ENCODE data around the gene ZNF45. TPM values are rescaled to one million over a fixed set of nuclear protein-coding genes. Genes with fewer than 3 reads are reported as not detected.

The ZNF45 gene
- total and polyA plus RNA-seq, 2 of the 4 experiments (the other 2 are of a cell fraction) = 7.6 to 18.1 TPM

- no peaks in the 10 kb centered on the region for H3K27me3 ChIP-seq (ENCODE audit: control insufficient read depth, insufficient read depth, low read length)
- peak within 1 kb of the TSS; percentile 79 for H2AK9ac ChIP-seq (replicated peaks; ENCODE audit: low read depth, low read length, poor library complexity)
- peak within 1 kb of the TSS; percentile 71; the same call in 1 of the 2 replicates for H3K23ac ChIP-seq (ENCODE audit: low read depth, low read length)
- ChIA-PET POLR2A (ENCODE audit: unreplicated experiment) (interaction anchor here (0.6 kb wide), 1 partner anchor 245 kb away, joined by 3 read pairs; no protein-coding TSS in a partner anchor), CTCF (no interaction called here)
- no peaks in the 10 kb centered on the region for H4K20me1 ChIP-seq (ENCODE audit: insufficient read depth, low read length)
- H2BK15ac ChIP-seq (ENCODE audit: low read depth, low read length) = no peak within 1 kb of the TSS
- H2BK120ac ChIP-seq (ENCODE audit: low read depth, low read length) = peak within 1 kb of the TSS; percentile 29; the same call in 1 of the 2 replicates
- peaks cover 6 to 27% of the 10 kb centered on the region in 2 experiments; a peak in 3 of 4 replicates for H3K79me1 ChIP-seq (ENCODE audit: low read depth in 1 of 2, low read length in 2 of 2)
- no peak within 1 kb of the TSS for H2BK20ac ChIP-seq (ENCODE audit: low read depth, low read length)
- H3K4ac ChIP-seq (ENCODE audit: low read depth, low read length) = peak within 1 kb of the TSS; percentile 80
- peak within 1 kb of the TSS; percentile 93 for H3K14ac ChIP-seq (replicated peaks; ENCODE audit: low read depth, low read length)
- H3K36me3 ChIP-seq (ENCODE audit: control insufficient read depth, insufficient read depth, low read length) = peaks cover 3% of the 10 kb centered on the region
- intact Hi-C loops (cut with micrococcal nuclease) (loop anchor here (1.0 kb wide), 1 partner anchor 49 kb away; the partner anchor contains the start of gene ZNF45), in situ Hi-C loops (cut with MboI; ENCODE audit: low sequenced_read_pairs) (no loop called here), dilution Hi-C loops (cut with HindIII; ENCODE audit: low sequenced_read_pairs, unreplicated experiment) (no loop called here)
- peak within 1 kb of the TSS; percentile 96 for H3K4me2 ChIP-seq (ENCODE audit: low read depth, low read length)
- H3K9ac ChIP-seq (ENCODE audit: low read depth, low read length) = peak within 1 kb of the TSS; percentile 67
- H3K9me3 ChIP-seq (ENCODE audit: control insufficient read depth, insufficient read depth, low read length) = peaks cover 2% of the 10 kb centered on the region; the same call in 1 of the 2 replicates
- H2AK5ac ChIP-seq (ENCODE audit: low read depth, low read length) = no peak within 1 kb of the TSS
- H3K27ac ChIP-seq (ENCODE audit: insufficient read depth, low read length) = peak within 1 kb of the TSS; percentile 62
- DNase-seq (peak; percentile 97), ATAC-seq (ENCODE audit: low read depth) (peak; percentile 95)
- peak within 1 kb of the TSS; percentile 71 for H4K5ac ChIP-seq (ENCODE audit: low read depth, low read length)
- H3K18ac ChIP-seq (ENCODE audit: low read depth, low read length) = peak within 1 kb of the TSS; percentile 28; the same call in 1 of the 2 replicates
- H3K56ac ChIP-seq (ENCODE audit: extremely low read depth, insufficient read depth, low read length) = no peak within 1 kb of the TSS
- H2BK5ac ChIP-seq (ENCODE audit: low read depth, low read length, poor library complexity, severe bottlenecking) = peak within 1 kb of the TSS; percentile 55
- WGBS, 2 experiments (ENCODE audit: extremely low coverage in 2 of 2, insufficient read length in 1 of 2) = 0% methylated on average over 5 of the region's 40 CpGs; no CpG with 5 or more reads in 1 of the 2 experiments
- H3K9me1 ChIP-seq (ENCODE audit: insufficient read depth, low read length) = no peaks in the 10 kb centered on the region
- peak within 1 kb of the TSS; percentile 4 to 94; a peak in 3 of 4 replicates for H4K8ac ChIP-seq (ENCODE audit: low read depth in 2 of 2, low read length in 2 of 2)
- H4K91ac ChIP-seq (ENCODE audit: insufficient read depth, low read depth, low read length) = peak within 1 kb of the TSS; percentile 77
- peak within 1 kb of the TSS; percentile 79 for H3K4me3 ChIP-seq (ENCODE audit: insufficient read depth, low read depth, low read length)
- peak within 1 kb of the TSS; percentile 96 for H2AFZ ChIP-seq (replicated peaks; ENCODE audit: low read length, poor library complexity)
- no peaks in the 10 kb centered on the region for H3K4me1 ChIP-seq (ENCODE audit: control insufficient read depth, insufficient read depth, low read length)
- no TSS peak for BruUV-seq (replicated peaks)
- TF ChIP-seq RCOR1 (IDR thresholded peaks at IDR 0.05; ENCODE audit: insufficient replicate concordance, low read length) = peak; percentile 14
- TF ChIP-seq CEBPB (IDR thresholded peaks at IDR 0.05; ENCODE audit: low read depth, low read length) = peak; percentile 82
- TF ChIP-seq FOS (IDR thresholded peaks at IDR 0.05; ENCODE audit: low read depth, low read length) = no peak
- no peak for TF ChIP-seq CHD1 (IDR thresholded peaks at IDR 0.05; ENCODE audit: low read depth, low read length)
- TF ChIP-seq MAZ (IDR thresholded peaks at IDR 0.05; ENCODE audit: borderline replicate concordance, low read depth, low read length) = peak; percentile 43; the same call in 1 of the 2 replicates
- TF ChIP-seq, protein P1, sequence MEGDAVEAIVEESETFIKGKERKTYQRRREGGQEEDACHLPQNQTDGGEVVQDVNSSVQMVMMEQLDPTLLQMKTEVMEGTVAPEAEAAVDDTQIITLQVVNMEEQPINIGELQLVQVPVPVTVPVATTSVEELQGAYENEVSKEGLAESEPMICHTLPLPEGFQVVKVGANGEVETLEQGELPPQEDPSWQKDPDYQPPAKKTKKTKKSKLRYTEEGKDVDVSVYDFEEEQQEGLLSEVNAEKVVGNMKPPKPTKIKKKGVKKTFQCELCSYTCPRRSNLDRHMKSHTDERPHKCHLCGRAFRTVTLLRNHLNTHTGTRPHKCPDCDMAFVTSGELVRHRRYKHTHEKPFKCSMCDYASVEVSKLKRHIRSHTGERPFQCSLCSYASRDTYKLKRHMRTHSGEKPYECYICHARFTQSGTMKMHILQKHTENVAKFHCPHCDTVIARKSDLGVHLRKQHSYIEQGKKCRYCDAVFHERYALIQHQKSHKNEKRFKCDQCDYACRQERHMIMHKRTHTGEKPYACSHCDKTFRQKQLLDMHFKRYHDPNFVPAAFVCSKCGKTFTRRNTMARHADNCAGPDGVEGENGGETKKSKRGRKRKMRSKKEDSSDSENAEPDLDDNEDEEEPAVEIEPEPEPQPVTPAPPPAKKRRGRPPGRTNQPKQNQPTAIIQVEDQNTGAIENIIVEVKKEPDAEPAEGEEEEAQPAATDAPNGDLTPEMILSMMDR (conservative IDR thresholded peaks at IDR 0.05; ENCODE audit: low read depth, low read length) = no peak
- TF ChIP-seq POLR2A (IDR thresholded peaks at IDR 0.05; ENCODE audit: low read depth, low read length) = no peak
- TF ChIP-seq BHLHE40 (IDR thresholded peaks at IDR 0.05; ENCODE audit: low read depth, low read length) = no peak
- TF ChIP-seq MAFK (IDR thresholded peaks at IDR 0.05; ENCODE audit: low read depth, low read length) = no peak
- no peak; the same call in 1 of the 2 replicates for TF ChIP-seq RAD21 (IDR thresholded peaks at IDR 0.05; ENCODE audit: low read length)
- no peak for TF ChIP-seq RFX5 (IDR thresholded peaks at IDR 0.05; ENCODE audit: low read depth, low read length)
- no peak for TF ChIP-seq NFE2L2 (IDR thresholded peaks at IDR 0.05; ENCODE audit: low read depth, low read length)
- no peak for TF ChIP-seq SMC3 (IDR thresholded peaks at IDR 0.05; ENCODE audit: low read depth, low read length)
- TF ChIP-seq MXI1 (IDR thresholded peaks at IDR 0.05; ENCODE audit: borderline replicate concordance, low read depth, low read length) = peak; percentile 73; the same call in 1 of the 2 replicates
- TF ChIP-seq, protein P2, sequence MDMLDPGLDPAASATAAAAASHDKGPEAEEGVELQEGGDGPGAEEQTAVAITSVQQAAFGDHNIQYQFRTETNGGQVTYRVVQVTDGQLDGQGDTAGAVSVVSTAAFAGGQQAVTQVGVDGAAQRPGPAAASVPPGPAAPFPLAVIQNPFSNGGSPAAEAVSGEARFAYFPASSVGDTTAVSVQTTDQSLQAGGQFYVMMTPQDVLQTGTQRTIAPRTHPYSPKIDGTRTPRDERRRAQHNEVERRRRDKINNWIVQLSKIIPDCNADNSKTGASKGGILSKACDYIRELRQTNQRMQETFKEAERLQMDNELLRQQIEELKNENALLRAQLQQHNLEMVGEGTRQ (IDR thresholded peaks at IDR 0.05; ENCODE audit: low read depth, low read length) = peak; percentile 15; the same call in 1 of the 2 replicates
These were observed 49.0 kb upstream of the ZNF45 start, which contains the start of gene ZNF155 for GRCh38 chr19:43983912-43984686. Gene ZNF155 (plus strand): TSS chr19:43984188. CDS start chr19:43988544, 4,356 bp downstream.
